Endodermal cell (in vitro differentiated cells): Measurements from ENCODE around the gene OSBPL3. TPM values are rescaled to one million over a fixed set of nuclear protein-coding genes. Genes with fewer than 3 reads are reported as not detected.

Source experiments
- DNase-seq: peaks from one replicate; pipeline ENCODE4 v3.0.0-alpha.2; 2017
- H3K27ac ChIP-seq: 2 replicates; pipeline ENCODE4 v1.5.1; 2013; ENCODE audit warnings: mild to moderate bottlenecking, low read depth, low read length, moderate library complexity
- H3K27me3 ChIP-seq: 2 replicates; pipeline ENCODE4 v1.6.1; 2013; ENCODE audit warnings: mild to moderate bottlenecking, low read length, moderate library complexity; ENCODE audit not compliant: insufficient read depth, control insufficient read depth, poor library complexity, severe bottlenecking
- H3K36me3 ChIP-seq: 2 replicates; pipeline ENCODE4 v1.7.0; 2013; ENCODE audit warnings: mild to moderate bottlenecking, low read length, moderate library complexity; ENCODE audit not compliant: control insufficient read depth, insufficient read depth
- H3K4me1 ChIP-seq: one replicate; pipeline ENCODE4 v1.7.0; 2013; ENCODE audit warnings: low read length; ENCODE audit not compliant: control insufficient read depth, insufficient read depth
- H3K4me3 ChIP-seq: 2 replicates; pipeline ENCODE4 v1.5.1; 2013; ENCODE audit warnings: mild to moderate bottlenecking, low read length, moderate library complexity
- H3K9ac ChIP-seq: 2 replicates; pipeline ENCODE4 v1.6.1; 2013; ENCODE audit warnings: mild to moderate bottlenecking, low read length, moderate library complexity; ENCODE audit not compliant: poor library complexity, severe bottlenecking; ENCODE audit errors: extremely low read depth
- H3K9me3 ChIP-seq: 2 replicates; pipeline ENCODE4 v1.6.1; 2013; ENCODE audit warnings: mild to moderate bottlenecking, low read length, moderate library complexity; ENCODE audit not compliant: control insufficient read depth
- H3K27ac Mint-ChIP-seq: 2 replicates; pipeline ENCODE4 v1.8.0; 2020; ENCODE audit warnings: mixed read lengths
- H3K27me3 Mint-ChIP-seq: 2 replicates; pipeline ENCODE4 v1.8.0; 2021; ENCODE audit warnings: mild to moderate bottlenecking, mixed read lengths; ENCODE audit not compliant: insufficient read depth
- H3K36me3 Mint-ChIP-seq: 2 replicates; pipeline ENCODE4 v1.8.0; 2020; ENCODE audit warnings: low read depth, mixed read lengths
- H3K4me1 Mint-ChIP-seq: 2 replicates; pipeline ENCODE4 v1.8.0; 2020; ENCODE audit warnings: mixed read lengths
- H3K4me3 Mint-ChIP-seq: 2 replicates; pipeline ENCODE4 v1.8.0; 2020; ENCODE audit warnings: mild to moderate bottlenecking, moderate library complexity, mixed read lengths
- H3K9me3 Mint-ChIP-seq: 2 replicates; pipeline ENCODE4 v1.8.0; 2020; ENCODE audit warnings: mild to moderate bottlenecking, mixed read lengths
- CTCF ChIP-seq: fragments of 200-600 bp; sonication (generic); conservative IDR thresholded peaks from 2 replicates; pipeline ENCODE4 v1.5.0; 2021; ENCODE audit warnings: antibody characterized with exemption, mild to moderate bottlenecking
- WGBS, 2 experiments: methylation state at CpG; one replicate each; pipeline versions ENCODE4 v1.1.5 to v1.1.7; 2013; ENCODE audit warnings: missing lambda C conversion rate in 2 of 2, mixed read lengths in 1 of 2; ENCODE audit not compliant: insufficient coverage in 1 of 2, insufficient read length in 1 of 2; 5-methylcytosine and 5-hydroxymethylcytosine counted together
- total RNA-seq, 2 donors: library from RNA; stranded (reverse); fragmentation: NEBNext Ultra II Directional in 1 of 2; extraction: Animal tissue kit (Norgen Biotek cat#: 25700) in 1 of 2; gene quantifications; 2 replicates in 1 of 2; 3 replicates in 1 of 2; pipeline ENCODE4 v1.2.1, GENCODE V29; 2021

The OSBPL3 gene
- total RNA-seq, 2 donors from 2014 or later: 9.8 to 11.3 TPM

DNA sequence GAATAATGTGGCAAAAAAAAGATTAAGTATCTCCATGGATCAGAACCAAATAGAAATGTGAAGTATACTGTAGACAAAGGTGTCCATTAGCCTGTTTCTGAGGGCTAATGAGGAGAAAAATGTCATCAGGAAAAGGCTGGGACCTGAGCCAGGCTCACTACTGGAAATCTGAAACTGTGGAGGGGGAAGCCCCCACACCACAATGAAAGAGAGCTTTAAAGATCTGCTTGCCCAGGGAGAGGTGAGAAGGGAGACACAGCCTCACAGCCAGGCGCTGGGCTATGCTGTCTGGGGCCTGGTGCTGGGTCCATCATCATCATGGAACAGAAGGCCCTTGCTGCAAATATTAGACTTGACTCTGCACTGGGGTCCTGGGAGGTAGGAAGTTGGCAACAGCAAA lies 90.4 kb downstream of the OSBPL3 start:
- Mint-ChIP-seq H3K9me3 (no peaks in the 10 kb centered on the region), H3K4me3 (no peak overlapping the region)

DNA sequence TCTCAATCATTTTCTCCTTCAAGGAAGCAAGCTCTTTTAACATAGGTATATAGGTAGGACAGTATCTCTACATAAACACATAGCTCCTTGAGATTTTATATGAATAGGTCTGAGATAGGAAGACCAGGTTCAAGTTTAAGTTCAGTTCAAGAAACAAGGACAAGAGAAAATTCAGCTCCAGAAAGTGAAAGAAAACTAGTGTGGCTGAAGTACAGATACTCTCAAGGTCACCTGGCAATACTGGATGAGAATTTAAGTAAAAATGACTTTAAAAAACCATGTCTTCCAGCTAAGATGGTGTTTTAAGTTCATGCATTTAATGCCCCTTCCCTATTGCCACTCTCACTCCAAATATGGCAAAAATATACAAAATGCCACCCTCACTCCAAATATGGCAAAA lies 91.3 kb downstream of the OSBPL3 start:
- no peaks in the 10 kb centered on the region for H3K27me3 Mint-ChIP-seq
- H3K36me3 Mint-ChIP-seq: no peaks in the 10 kb centered on the region
- H3K4me1 ChIP-seq: peaks cover 3% of the 10 kb centered on the region
- H3K9ac ChIP-seq: no peak overlapping the region
- H3K27me3 ChIP-seq: no peaks in the 10 kb centered on the region
- no peak overlapping the region for H3K4me3 Mint-ChIP-seq
- H3K36me3 ChIP-seq: no peaks in the 10 kb centered on the region
- peaks cover 20% of the 10 kb centered on the region for H3K4me1 Mint-ChIP-seq
- no peaks in the 10 kb centered on the region for H3K9me3 ChIP-seq
- no peak overlapping the region for H3K27ac ChIP-seq
- H3K27ac Mint-ChIP-seq: no peak overlapping the region
- no peaks in the 10 kb centered on the region for H3K9me3 Mint-ChIP-seq
- no peak for TF ChIP-seq CTCF
- no peak for DNase-seq
- H3K4me3 ChIP-seq: no peak overlapping the region

More for the DNA sequence above, 90.4 kb downstream of the OSBPL3 start:
- no peaks in the 10 kb centered on the region for H3K9me3 ChIP-seq
- no peak overlapping the region for H3K9ac ChIP-seq
- H3K4me1 ChIP-seq: peaks cover 3% of the 10 kb centered on the region
- DNase-seq: no peak
- no peaks in the 10 kb centered on the region for H3K36me3 Mint-ChIP-seq
- H3K36me3 ChIP-seq: no peaks in the 10 kb centered on the region
- H3K27me3 ChIP-seq: no peaks in the 10 kb centered on the region
- H3K27ac Mint-ChIP-seq: no peak overlapping the region
- TF ChIP-seq CTCF: no peak
- peaks cover 18% of the 10 kb centered on the region for H3K4me1 Mint-ChIP-seq
- 89% methylated on average over 1 of the region's 1 CpG; no CpG with 5 or more reads in 1 of the 2 experiments for WGBS, 2 experiments
- no peak overlapping the region for H3K4me3 ChIP-seq
- no peak overlapping the region for H3K27ac ChIP-seq
- H3K27me3 Mint-ChIP-seq: no peaks in the 10 kb centered on the region

GRCh38 chr7:24885716-24886115 lies 94.3 kb downstream of the OSBPL3 start:
- H3K4me1 ChIP-seq: peaks cover 3% of the 10 kb centered on the region
- Mint-ChIP-seq H3K9me3 (no peaks in the 10 kb centered on the region), H3K4me1 (peaks cover 20% of the 10 kb centered on the region), H3K36me3 (no peaks in the 10 kb centered on the region), H3K27ac (no peak overlapping the region), H3K27me3 (no peaks in the 10 kb centered on the region), H3K4me3 (no peak overlapping the region)
- H3K9ac ChIP-seq: no peak overlapping the region
- no peaks in the 10 kb centered on the region for H3K9me3 ChIP-seq
- no peak overlapping the region for H3K27ac ChIP-seq
- no peak overlapping the region for H3K4me3 ChIP-seq
- DNase-seq: no peak
- no peaks in the 10 kb centered on the region for H3K36me3 ChIP-seq
- WGBS, 2 experiments: 85% methylated on average over 1 of the region's 1 CpG; no CpG with 5 or more reads in 1 of the 2 experiments
- TF ChIP-seq CTCF: peak; percentile 8
- H3K27me3 ChIP-seq: no peaks in the 10 kb centered on the region
